Activated CD4-positive, alpha-beta T cell treated with anti-CD3 and anti-CD28 coated beads for 48 hours (primary cell): ENCODE data around the gene HAGHL.
"Not testable (repeated sequence)": the region's sequence is repeated elsewhere in the genome, so short reads cannot be mapped to it uniquely, and the experiment has no call there.

Experiments used
- DNase-seq: peaks from one replicate; pipeline ENCODE4 v3.0.0-alpha.2; 2020

HAGHL gene

GRCh38 chr16:760545-761343 is 33.8 kb downstream of the HAGHL start, which contains the start of gene MSLN:
Gene MSLN (plus strand): TSS chr16:760734. CDS start chr16:762681, 1,947 bp downstream.
- DNase-seq: no peak

DNA sequence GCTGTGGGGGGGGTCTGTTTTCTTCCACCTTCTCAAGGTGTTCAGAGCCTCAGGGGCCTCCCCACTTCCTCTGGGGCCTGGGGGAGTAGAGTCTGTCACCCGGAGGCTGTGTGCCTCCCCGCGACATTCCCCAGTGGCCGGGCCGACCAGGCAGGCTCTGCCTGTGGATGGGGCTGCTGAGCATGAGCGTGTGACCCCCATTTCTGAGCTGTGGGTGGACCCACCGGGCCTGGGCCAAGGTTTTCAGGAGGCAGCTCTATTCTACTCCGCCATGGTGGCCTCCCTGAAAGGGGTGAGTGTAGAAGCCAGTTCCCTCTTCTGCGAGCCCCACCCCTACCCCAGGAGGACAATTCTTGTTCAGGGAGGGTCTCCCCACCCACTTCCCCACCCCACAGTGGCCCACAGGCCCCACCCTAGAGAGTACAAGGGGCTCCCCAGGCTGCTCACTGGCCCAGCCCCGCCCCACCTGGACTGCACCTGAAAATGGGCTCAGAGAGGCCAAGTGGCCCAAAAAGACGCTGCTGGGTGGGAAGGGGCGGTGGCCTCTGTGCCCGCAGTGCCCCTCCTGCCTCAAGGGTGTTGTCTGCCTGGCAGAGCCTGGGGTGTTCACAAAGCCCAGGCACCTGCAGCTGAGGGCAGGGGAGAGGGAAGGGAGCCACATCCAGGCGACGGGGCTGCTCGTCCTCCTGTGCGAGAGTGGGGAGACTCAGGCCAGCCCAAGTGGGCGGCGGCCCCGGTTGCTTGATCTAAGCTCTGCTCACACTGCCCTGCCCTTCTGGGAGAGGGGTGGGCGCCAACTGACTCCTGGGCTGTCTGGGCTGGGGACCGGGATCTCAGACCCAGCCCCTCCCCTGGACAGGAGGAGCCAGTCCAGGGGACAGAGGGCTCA is 35.0 kb downstream of the HAGHL start:
- no peak for DNase-seq

GRCh38 chr16:762595-763268 is 35.8 kb downstream of the HAGHL start:
- DNase-seq: no peak

GRCh38 chr16:763369-764183 is 36.7 kb downstream of the HAGHL start:
- DNase-seq: no peak

GRCh38 chr16:764184-764750 is 37.4 kb downstream of the HAGHL start:
- no peak for DNase-seq

DNA sequence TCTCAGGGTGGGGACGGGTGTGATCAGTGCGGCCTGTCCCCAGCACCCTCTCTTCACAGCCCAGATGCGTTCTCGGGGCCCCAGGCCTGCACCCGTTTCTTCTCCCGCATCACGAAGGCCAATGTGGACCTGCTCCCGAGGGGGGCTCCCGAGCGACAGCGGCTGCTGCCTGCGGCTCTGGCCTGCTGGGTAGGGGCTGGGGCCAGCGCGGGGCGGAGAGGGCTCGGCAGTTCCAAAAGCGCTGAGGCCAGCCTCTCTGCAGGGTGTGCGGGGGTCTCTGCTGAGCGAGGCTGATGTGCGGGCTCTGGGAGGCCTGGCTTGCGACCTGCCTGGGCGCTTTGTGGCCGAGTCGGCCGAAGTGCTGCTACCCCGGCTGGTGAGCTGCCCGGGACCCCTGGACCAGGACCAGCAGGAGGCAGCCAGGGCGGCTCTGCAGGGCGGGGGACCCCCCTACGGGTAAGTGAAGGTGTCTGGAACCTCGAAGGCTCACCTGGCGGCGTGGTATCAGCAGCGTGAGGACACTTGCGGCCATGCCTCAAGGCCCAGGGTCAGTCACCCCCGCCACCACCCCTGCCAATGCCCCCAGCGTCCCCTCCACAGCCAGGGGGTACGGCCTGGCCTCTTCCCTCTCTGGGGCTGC is 38.1 kb downstream of the HAGHL start:
- no peak for DNase-seq

- no peak for DNase-seq
These were observed 38.6 kb downstream of the HAGHL start for GRCh38 chr16:765488-765865.

DNA sequence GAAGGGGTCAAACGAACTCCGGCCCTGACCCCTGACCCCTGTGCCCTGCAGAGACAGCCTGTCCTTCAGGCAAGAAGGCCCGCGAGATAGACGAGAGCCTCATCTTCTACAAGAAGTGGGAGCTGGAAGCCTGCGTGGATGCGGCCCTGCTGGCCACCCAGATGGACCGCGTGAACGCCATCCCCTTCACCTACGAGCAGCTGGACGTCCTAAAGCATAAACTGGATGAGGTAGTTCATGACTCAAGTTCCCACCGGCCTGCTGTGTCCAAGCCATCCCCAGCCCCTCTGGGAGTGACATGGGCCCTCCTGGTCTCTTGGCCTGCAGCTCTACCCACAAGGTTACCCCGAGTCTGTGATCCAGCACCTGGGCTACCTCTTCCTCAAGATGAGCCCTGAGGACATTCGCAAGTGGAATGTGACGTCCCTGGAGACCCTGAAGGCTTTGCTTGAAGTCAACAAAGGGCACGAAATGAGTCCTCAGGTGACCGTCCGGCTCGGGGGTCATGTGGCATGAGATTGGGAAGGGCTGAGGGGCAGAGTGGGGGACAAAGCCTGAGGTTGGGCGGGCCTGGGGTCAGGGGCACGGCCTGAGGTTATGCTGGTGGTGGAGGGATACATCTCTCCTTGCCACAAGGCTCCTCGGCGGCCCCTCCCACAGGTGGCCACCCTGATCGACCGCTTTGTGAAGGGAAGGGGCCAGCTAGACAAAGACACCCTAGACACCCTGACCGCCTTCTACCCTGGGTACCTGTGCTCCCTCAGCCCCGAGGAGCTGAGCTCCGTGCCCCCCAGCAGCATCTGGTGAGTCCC is 39.3 kb downstream of the HAGHL start:
- no peak for DNase-seq

DNA sequence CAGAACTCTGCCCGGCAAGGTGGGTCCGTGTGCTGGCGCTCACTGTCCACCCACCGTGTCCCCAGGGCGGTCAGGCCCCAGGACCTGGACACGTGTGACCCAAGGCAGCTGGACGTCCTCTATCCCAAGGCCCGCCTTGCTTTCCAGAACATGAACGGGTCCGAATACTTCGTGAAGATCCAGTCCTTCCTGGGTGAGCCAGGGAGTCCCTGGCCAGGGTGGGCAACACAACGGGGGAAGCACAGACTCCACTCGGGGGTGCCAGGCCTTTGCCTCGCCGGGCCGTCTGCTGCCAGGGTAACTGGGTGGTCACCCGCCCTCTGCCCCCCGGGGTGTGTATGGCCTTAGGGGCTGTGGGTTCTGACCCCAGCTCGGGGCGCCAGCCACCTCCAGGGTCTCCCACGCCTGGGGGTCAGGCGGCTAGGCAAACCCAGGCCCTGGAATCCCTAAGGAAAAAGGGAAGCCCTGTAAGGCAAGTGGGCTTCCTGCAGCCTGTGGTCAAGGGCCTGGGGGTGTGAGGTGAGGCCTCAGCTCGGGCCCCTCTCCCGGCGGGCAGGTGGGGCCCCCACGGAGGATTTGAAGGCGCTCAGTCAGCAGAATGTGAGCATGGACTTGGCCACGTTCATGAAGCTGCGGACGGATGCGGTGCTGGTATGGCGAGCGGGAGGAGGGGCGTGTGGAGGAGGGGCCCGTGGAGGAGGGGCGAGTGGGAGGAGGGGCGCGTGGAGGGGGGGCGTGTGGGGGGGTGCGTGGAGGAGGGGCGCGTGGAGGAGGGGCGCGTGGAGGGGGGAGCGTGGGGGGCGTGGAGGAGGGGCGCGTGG is 40.1 kb downstream of the HAGHL start:
- no peak for DNase-seq

DNA sequence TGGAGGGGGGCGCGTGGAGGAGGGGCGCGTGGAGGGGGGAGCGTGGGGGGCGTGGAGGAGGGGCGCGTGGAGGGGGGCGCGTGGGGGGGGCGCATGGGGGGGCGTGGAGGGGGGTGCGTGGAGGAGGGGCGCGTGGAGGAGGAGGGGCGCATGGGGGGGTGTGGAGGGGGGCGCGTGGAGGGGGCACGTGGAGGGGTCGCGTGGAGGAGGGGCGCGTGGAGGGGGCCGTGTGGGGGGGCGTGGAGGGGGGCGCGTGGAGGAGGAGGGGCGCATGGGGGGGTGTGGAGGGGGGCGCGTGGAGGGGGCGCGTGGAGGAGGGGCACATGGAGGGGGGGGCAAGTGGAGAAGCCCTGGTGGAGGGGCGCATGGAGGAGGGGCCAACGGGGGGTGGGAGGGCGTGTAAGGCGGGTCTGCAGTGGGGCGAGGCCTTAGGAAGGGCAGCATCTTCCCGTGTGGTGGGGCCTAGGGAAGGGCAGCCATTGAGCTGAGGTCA is 40.9 kb downstream of the HAGHL start:
- no peak for DNase-seq

DNA sequence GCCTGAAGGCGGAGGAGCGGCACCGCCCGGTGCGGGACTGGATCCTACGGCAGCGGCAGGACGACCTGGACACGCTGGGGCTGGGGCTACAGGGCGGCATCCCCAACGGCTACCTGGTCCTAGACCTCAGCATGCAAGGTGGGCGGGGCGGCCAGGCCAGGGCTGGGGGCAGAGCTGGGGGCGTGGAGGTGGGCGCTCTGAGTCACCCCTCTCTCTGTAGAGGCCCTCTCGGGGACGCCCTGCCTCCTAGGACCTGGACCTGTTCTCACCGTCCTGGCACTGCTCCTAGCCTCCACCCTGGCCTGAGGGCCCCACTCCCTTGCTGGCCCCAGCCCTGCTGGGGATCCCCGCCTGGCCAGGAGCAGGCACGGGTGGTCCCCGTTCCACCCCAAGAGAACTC is 41.5 kb downstream of the HAGHL start:
- DNase-seq: no peak

DNA sequence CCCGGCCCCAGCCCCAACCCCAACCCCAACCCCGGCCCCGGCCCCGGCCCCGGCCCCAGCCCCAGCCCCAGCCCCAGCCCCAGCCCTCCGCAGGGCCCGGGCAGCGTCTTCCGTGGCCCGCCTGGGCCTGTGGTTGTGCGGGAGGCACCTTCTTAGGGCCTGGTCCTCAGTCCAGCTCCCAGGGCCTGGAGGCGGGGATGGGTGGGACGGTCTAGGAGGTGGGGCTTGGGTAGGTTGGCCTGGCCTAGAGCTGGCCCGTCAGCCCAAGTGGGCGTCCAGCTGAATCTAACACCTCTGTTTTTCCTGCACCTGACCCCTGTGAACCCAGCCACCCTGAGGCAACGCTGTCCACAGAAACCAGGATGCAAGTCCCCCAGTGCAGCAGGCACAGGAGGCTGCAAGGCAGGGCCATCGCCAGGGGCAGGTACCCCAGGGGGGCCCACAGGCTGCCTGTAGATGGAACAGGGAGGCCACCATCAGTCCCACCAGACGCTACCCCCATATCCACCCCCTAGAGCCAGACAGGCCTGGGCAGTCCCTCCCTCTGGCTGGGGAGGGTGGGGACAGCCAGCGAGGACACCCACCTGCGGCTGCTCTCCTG is 42.4 kb downstream of the HAGHL start:
- no peak for DNase-seq

- DNase-seq: no peak
These were observed 43.0 kb downstream of the HAGHL start for GRCh38 chr16:769934-770333.

DNA sequence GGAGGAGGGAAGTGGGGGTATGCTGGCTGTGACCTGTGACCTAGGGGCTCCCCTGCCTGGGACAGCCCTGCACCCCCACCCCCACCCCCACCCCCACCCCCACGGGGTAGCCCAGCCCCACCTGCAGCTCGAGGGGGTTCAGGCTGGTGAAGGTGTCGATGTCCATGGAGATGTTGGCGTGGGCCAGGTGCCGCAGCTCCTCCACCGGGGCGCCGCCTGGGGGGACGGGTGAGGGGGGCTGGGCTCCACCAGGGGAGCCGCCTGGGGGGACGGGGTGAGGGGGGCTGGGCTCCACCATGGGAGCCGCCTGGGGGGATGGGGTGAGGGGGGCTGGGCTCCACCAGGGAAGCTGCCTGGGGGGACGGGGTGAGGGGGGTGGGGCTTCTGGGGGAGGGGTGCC is 43.5 kb downstream of the HAGHL start:
- DNase-seq: no peak

GRCh38 chr16:772959-773358 is 46.1 kb downstream of the HAGHL start:
- no peak for DNase-seq

- DNase-seq: no peak
These were observed 47.4 kb downstream of the HAGHL start for GRCh38 chr16:774086-775001.

- no peak for DNase-seq
These were observed 48.4 kb downstream of the HAGHL start for GRCh38 chr16:775236-775796.

DNA sequence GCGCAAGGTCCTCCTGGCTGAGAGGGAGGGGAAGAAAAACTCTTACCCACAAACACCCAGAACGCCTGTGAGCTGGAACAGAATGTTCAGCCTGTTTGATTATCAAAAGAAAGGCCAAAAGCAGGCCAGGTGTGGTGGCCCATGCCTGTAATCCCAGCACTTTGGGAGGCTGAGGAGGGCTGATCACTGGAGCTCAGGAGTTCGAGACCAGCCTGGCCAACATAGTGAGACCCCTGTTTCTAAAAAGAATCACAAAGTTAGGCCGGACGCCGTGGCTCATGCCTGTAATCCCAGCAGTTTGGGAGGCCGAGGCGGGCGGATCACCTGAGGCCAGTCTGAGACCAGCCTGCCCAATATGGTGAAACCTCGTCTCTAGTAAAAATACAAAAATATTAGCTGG is 49.4 kb downstream of the HAGHL start:
- not testable (repeated sequence) for DNase-seq
